ENCODE data around the gene TM4SF5. TPM values are rescaled to one million over a fixed set of nuclear protein-coding genes. Genes with fewer than 3 reads are reported as not detected.

TM4SF5 gene
- total RNA-seq, 3 donors from 2014 or later, result not detected

GRCh38 chr17:4785311-4786105 lies 13.8 kb downstream of the TM4SF5 start:
- intact Hi-C loops (cut with DNase I; ENCODE audit: low total_unique reads), result loop anchor here (5.0 kb wide), 1 partner anchor 107 kb away; no protein-coding TSS in a partner anchor
- H3K27ac ChIP-seq, result no peak overlapping the region

DNA sequence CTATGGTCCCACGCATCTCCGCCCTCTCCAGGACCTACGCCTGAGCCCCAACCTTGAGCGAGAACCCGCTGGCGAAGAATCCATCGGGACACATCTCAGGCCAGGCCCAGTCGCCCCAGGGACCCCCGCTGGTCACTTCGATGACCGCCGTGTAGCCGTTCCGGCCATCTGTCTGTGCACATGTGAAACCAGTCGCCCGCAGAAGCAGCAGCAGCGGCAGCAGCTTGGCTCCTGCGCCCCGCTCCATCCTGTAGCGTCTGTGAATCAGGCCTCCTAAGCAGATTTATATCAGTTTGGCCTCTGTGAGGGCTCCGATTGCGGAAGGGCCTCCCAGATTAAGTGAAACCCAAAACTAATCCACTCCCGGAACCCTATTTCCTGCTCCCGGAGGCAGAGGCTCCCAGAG lies 14.4 kb downstream of the TM4SF5 start, which contains the start of gene VMO1:
Gene VMO1, minus strand, starts transcription at position 259 of the 406 bp plus-strand sequence. Its CDS starts 12 bp downstream, at position 247.
- intact Hi-C loops (cut with DNase I; ENCODE audit: low total_unique reads), result loop anchor here (5.0 kb wide), 1 partner anchor 106 kb away; no protein-coding TSS in a partner anchor
- H3K9me3 ChIP-seq, result no peaks in the 10 kb centered on the region
- H3K4me1 ChIP-seq, result peaks cover 0 to 7% of the 10 kb centered on the region in 2 donors
- peak within 1 kb of the TSS; percentile 32 to 63 (median 32) for H3K4me3 ChIP-seq
- no peak for DNase-seq (ENCODE audit: low spot score in 2 of 2)
- no peak for TF ChIP-seq CTCF (IDR thresholded peaks at IDR 0.05)
- peaks cover 4 to 19% of the 10 kb centered on the region in 2 donors for H3K27me3 ChIP-seq
- peak within 1 kb of the TSS in 1 of 2 donors; percentile 57 for H3K27ac ChIP-seq
- no peaks in the 10 kb centered on the region for H3K36me3 ChIP-seq

More at GRCh38 chr17:4785311-4786105, 13.8 kb downstream of the TM4SF5 start:
- Histone ChIP-seq H3K4me1 (peaks cover 0 to 7% of the 10 kb centered on the region in 2 donors), H3K9me3 (no peaks in the 10 kb centered on the region), H3K4me3 (peak overlapping the region; percentile 32 to 63 (median 32)), H3K27me3 (peaks cover 4 to 19% of the 10 kb centered on the region in 2 donors), H3K36me3 (no peaks in the 10 kb centered on the region)
- no peak for DNase-seq (ENCODE audit: low spot score in 2 of 2)
- no peak for TF ChIP-seq POLR2AphosphoS5 (IDR thresholded peaks at IDR 0.05)
- TF ChIP-seq CTCF (IDR thresholded peaks at IDR 0.05), result no peak
- no peak for TF ChIP-seq POLR2A (IDR thresholded peaks at IDR 0.05)

GRCh38 chr17:4786516-4786915 lies 14.8 kb downstream of the TM4SF5 start:
- H3K9me3 ChIP-seq, result no peaks in the 10 kb centered on the region
- no peak for TF ChIP-seq POLR2A (IDR thresholded peaks at IDR 0.05)
- TF ChIP-seq POLR2AphosphoS5 (IDR thresholded peaks at IDR 0.05), result no peak
- no peak for TF ChIP-seq CTCF (IDR thresholded peaks at IDR 0.05)
- intact Hi-C loops (cut with DNase I; ENCODE audit: low total_unique reads), result loop anchor here (5.0 kb wide), 1 partner anchor 106 kb away; no protein-coding TSS in a partner anchor
- peaks cover 0 to 7% of the 10 kb centered on the region in 2 donors for H3K4me1 ChIP-seq
- no peak for DNase-seq (ENCODE audit: low spot score in 2 of 2)
- H3K4me3 ChIP-seq, result peak overlapping the region; percentile 32 to 63 (median 32)
- no peak overlapping the region for H3K27ac ChIP-seq
- peaks cover 4 to 19% of the 10 kb centered on the region in 2 donors for H3K27me3 ChIP-seq
- H3K36me3 ChIP-seq, result no peaks in the 10 kb centered on the region

GRCh38 chr17:4788159-4788806 lies 16.6 kb downstream of the TM4SF5 start:
- H3K4me1 ChIP-seq, result peaks cover 0 to 7% of the 10 kb centered on the region in 2 donors
- no peaks in the 10 kb centered on the region for H3K36me3 ChIP-seq
- no peaks in the 10 kb centered on the region for H3K9me3 ChIP-seq
- no peak for DNase-seq (ENCODE audit: low spot score in 2 of 2)
- intact Hi-C loops (cut with DNase I; ENCODE audit: low total_unique reads), result loop anchor here (5.0 kb wide), 1 partner anchor 104 kb away; no protein-coding TSS in a partner anchor
- H3K27ac ChIP-seq, result peak overlapping the region in 1 of 2 donors; percentile 97
- no peak for TF ChIP-seq POLR2A (IDR thresholded peaks at IDR 0.05)
- TF ChIP-seq POLR2AphosphoS5 (IDR thresholded peaks at IDR 0.05), result no peak
- no peak for TF ChIP-seq CTCF (IDR thresholded peaks at IDR 0.05)
- peaks cover 0 to 10% of the 10 kb centered on the region in 2 donors for H3K27me3 ChIP-seq
- peak overlapping the region in 2 of 3 donors; percentile 79 to 92 for H3K4me3 ChIP-seq
